Neural crest cell (in vitro differentiated cells): ENCODE measurements around the gene KRT14. TPM values are rescaled to one million over a fixed set of nuclear protein-coding genes. Genes with fewer than 3 reads are reported as not detected.
"Not testable (repeated sequence)": the region's sequence is repeated elsewhere in the genome, so short reads cannot be mapped to it uniquely, and the experiment has no call there.

Experiments used
- DNase-seq: peaks from one replicate; pipeline ENCODE4 v3.0.0; 2021; ENCODE audit warnings: low read depth, mixed read lengths, low spot score
- H3K27ac Mint-ChIP-seq: one replicate; pipeline ENCODE4 v1.8.0; 2021; ENCODE audit warnings: mild to moderate bottlenecking, mixed read lengths; ENCODE audit not compliant: unreplicated experiment
- H3K27me3 Mint-ChIP-seq: 2 replicates; pipeline ENCODE4 v1.8.0; 2021; ENCODE audit warnings: low read depth, mild to moderate bottlenecking, mixed read lengths
- H3K36me3 Mint-ChIP-seq: 2 replicates; pipeline ENCODE4 v1.8.0; 2021; ENCODE audit warnings: low read depth, mild to moderate bottlenecking, mixed read lengths
- H3K4me1 Mint-ChIP-seq: 2 replicates; pipeline ENCODE4 v1.8.0; 2021; ENCODE audit warnings: mixed read lengths
- H3K4me3 Mint-ChIP-seq: one replicate; pipeline ENCODE4 v1.8.0; 2021; ENCODE audit warnings: mild to moderate bottlenecking, mixed read lengths
- H3K9me3 Mint-ChIP-seq: 2 replicates; pipeline ENCODE4 v1.8.0; 2021; ENCODE audit warnings: mixed read lengths
- total RNA-seq: library from RNA; stranded (reverse); gene quantifications from 2 replicates; pipeline ENCODE4 v1.2.1, GENCODE V29; 2021
- TF ChIP-seq, protein P1 (sequence below): fragments of 200-600 bp; sonication (generic); conservative IDR thresholded peaks from 2 replicates; pipeline ENCODE4 v1.5.0; 2021; ENCODE audit warnings: antibody characterized with exemption, mild to moderate bottlenecking

KRT14 gene
- total RNA-seq, 1 donor from 2014 or later: not detected

DNA sequence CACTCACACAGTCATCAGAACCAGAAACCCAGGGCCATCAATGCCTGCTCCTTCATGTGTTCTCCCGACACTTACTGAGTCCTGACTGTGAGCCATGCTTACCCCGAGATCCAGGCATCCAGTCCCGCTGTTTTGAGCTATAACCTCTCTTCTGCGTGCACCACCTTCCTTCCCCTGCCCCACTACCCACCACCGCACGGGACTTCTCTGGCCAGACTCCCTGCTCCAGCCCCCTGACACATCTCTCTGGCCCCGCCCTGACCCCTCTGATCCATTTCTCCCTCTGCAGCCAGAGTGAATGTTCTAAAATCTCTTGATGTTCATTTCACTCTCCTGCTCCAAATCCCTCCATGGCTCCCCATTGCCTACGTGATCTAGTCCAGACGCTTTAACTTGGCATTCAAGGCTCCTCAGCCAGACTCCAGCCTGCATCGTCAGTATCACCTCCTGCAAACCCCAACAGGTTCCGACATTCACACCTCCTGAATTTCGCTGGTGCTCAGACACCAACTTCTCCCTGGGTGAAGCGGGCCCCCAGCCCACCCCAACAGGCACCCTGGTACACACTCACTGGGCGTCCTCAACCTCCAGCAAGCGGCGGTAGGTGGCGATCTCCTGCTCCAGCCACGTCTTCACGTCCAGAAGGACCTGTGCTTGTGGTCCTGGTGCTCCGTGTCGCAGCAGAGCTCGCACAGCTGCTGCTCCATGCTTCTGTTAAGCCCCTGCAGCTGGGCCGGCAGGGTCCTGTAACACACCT is 40.8 kb upstream of the KRT14 start:
- DNase-seq: no peak
- no peaks in the 10 kb centered on the region for H3K27me3 Mint-ChIP-seq
- H3K4me1 Mint-ChIP-seq: no peaks in the 10 kb centered on the region

DNA sequence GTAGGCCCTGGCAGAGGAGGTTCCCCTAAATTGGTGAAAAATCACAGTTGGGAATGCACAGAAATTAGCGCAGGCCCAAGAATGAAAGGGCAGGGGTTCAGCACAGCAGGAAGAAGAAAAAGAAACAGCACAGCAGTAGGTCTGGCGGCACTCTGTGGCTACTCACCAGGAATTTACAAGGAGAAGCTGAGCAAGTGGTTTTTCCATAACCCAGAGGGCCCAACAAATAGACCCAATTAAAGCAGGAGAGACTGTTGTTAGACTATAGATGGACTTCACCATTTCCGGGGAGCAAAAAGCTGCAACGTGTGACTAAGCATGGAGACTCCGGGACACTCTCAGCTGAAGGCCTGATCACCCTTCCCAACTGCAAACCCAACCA is 40.2 kb upstream of the KRT14 start:
- H3K27ac Mint-ChIP-seq: peak overlapping the region; percentile 76
- not testable (repeated sequence) for H3K9me3 Mint-ChIP-seq

More for the DNA sequence above, 40.8 kb upstream of the KRT14 start:
- H3K27ac Mint-ChIP-seq: peak overlapping the region; percentile 76
- no peak overlapping the region for H3K4me3 Mint-ChIP-seq
- no peaks in the 10 kb centered on the region for H3K36me3 Mint-ChIP-seq
- H3K9me3 Mint-ChIP-seq: no peaks in the 10 kb centered on the region
- TF ChIP-seq, protein P1, sequence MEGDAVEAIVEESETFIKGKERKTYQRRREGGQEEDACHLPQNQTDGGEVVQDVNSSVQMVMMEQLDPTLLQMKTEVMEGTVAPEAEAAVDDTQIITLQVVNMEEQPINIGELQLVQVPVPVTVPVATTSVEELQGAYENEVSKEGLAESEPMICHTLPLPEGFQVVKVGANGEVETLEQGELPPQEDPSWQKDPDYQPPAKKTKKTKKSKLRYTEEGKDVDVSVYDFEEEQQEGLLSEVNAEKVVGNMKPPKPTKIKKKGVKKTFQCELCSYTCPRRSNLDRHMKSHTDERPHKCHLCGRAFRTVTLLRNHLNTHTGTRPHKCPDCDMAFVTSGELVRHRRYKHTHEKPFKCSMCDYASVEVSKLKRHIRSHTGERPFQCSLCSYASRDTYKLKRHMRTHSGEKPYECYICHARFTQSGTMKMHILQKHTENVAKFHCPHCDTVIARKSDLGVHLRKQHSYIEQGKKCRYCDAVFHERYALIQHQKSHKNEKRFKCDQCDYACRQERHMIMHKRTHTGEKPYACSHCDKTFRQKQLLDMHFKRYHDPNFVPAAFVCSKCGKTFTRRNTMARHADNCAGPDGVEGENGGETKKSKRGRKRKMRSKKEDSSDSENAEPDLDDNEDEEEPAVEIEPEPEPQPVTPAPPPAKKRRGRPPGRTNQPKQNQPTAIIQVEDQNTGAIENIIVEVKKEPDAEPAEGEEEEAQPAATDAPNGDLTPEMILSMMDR: no peak

DNA sequence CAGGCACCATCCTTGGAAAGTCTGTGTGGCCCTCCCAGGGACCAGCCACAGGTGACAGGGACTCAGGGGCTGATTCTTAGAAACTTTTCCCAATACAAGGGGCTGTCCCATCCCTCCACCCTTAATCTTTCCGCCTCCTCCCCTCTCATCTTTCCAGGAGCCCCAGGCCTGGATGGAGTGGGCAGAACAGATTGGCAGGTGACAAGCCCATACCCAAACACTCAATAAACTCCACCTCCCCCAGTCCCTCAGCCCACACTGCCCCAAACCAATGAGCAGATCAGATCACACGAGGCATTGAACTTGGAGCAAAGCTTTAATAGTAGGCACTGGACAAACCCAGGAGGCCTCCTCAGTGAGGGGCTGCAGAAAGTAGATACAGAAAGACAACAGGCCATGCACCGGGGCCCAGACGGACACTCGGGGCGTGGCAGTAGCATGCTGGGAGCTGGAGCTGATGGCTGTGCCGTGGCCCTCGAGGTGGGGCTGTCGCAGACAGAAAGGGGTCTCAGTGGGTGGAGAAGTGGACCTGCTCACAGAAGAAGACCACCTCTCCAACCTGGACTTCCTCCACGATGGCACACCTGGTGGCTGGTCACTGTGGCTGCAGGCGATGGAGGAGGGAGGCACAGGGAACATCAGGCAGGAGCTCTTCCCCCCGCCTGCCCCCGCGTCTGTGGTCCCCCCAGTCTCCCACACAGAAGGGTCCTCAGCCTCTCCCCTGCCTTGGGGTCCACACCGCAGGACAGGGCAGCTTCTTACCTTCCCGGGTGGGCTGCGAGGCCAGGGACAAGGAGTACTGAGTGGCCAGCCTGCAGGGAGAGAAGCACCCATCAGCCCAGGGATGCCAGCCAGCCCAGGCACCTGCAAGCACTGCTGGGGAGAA is 39.6 kb upstream of the KRT14 start:
- not testable (repeated sequence) for DNase-seq, H3K9me3 Mint-ChIP-seq, H3K27ac Mint-ChIP-seq, H3K4me1 Mint-ChIP-seq, H3K27me3 Mint-ChIP-seq, H3K4me3 Mint-ChIP-seq, H3K36me3 Mint-ChIP-seq

More for the DNA sequence above, 40.2 kb upstream of the KRT14 start:
- not testable (repeated sequence) for H3K36me3 Mint-ChIP-seq, DNase-seq, H3K27me3 Mint-ChIP-seq, H3K4me1 Mint-ChIP-seq, H3K4me3 Mint-ChIP-seq

- Mint-ChIP-seq H3K36me3 (no peaks in the 10 kb centered on the region), H3K27ac (no peak overlapping the region), H3K27me3 (no peaks in the 10 kb centered on the region), H3K4me3 (no peak overlapping the region), H3K9me3 (no peaks in the 10 kb centered on the region), H3K4me1 (no peaks in the 10 kb centered on the region)
- TF ChIP-seq, protein P1: no peak
- no peak for DNase-seq
Observed at GRCh38 chr17:41625602-41626001, 38.9 kb upstream of the KRT14 start.

GRCh38 chr17:41624208-41625101 is 37.8 kb upstream of the KRT14 start, which contains the start of gene KRT17:
Gene KRT17 (minus strand): TSS chr17:41624575. CDS start chr17:41624509, 66 bp downstream.
- DNase-seq: no peak
- H3K27ac Mint-ChIP-seq: no peak within 1 kb of the TSS

GRCh38 chr17:41623184-41623861 is 36.6 kb upstream of the KRT14 start:
- H3K4me1 Mint-ChIP-seq, H3K36me3 Mint-ChIP-seq, H3K27ac Mint-ChIP-seq, H3K4me3 Mint-ChIP-seq, DNase-seq, H3K27me3 Mint-ChIP-seq, H3K9me3 Mint-ChIP-seq: not testable (repeated sequence)

More at GRCh38 chr17:41624208-41625101, 37.8 kb upstream of the KRT14 start, which contains the start of gene KRT17:
- H3K4me1 Mint-ChIP-seq: no peaks in the 10 kb centered on the region
- H3K27me3 Mint-ChIP-seq: no peaks in the 10 kb centered on the region
- H3K4me3 Mint-ChIP-seq: no peak within 1 kb of the TSS
- no peaks in the 10 kb centered on the region for H3K36me3 Mint-ChIP-seq
- TF ChIP-seq, protein P1: no peak
- H3K9me3 Mint-ChIP-seq: no peaks in the 10 kb centered on the region

DNA sequence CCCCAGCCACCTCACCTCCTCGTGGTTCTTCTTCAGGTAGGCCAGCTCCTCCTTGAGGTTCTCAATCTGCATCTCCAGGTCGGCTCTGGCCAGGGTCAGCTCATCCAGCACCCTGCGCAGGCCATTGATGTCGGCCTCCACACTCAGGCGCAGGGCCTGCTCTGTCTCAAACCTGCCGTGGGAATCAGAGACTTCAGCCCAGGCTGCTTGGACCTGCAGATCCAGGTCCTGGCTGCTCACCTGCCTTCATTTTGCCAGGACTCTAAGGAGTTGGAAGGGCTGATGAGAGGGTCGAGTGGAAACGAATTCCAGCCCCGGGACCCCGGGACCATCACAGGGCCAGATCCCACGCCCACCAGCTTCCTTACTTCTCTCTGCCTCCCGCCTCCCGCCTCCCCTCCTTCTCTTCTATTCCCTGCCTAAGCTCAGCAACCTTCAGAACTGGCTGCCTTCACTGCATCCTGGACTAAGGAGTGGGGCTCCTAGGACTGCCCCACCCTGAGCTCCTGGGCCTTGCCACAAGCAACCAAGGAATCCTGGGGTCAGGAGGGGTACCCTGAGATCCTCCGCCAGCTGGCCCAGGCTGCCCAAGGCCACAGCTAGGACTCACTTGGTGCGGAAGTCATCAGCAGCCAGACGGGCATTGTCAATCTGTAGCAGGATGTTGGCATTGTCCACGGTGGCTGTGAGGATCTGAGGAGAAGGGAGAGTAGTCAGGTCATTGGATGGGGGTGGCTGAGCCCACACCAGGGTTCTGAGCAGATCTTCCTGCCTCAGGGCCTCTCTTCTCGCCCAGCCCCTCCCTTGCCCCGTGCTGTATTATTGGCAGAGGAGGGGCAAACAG is 35.9 kb upstream of the KRT14 start:
- H3K36me3 Mint-ChIP-seq, H3K27me3 Mint-ChIP-seq, H3K9me3 Mint-ChIP-seq, DNase-seq, H3K4me1 Mint-ChIP-seq, H3K4me3 Mint-ChIP-seq: not testable (repeated sequence)
- H3K27ac Mint-ChIP-seq: peak overlapping the region; percentile 67
